ENCODE results near the gene MYL11. TPM values are rescaled to one million over a fixed set of nuclear protein-coding genes. Genes with fewer than 3 reads are reported as not detected.

MYL11 gene
- polyA plus RNA-seq, 1 donor: 14.6 TPM

DNA sequence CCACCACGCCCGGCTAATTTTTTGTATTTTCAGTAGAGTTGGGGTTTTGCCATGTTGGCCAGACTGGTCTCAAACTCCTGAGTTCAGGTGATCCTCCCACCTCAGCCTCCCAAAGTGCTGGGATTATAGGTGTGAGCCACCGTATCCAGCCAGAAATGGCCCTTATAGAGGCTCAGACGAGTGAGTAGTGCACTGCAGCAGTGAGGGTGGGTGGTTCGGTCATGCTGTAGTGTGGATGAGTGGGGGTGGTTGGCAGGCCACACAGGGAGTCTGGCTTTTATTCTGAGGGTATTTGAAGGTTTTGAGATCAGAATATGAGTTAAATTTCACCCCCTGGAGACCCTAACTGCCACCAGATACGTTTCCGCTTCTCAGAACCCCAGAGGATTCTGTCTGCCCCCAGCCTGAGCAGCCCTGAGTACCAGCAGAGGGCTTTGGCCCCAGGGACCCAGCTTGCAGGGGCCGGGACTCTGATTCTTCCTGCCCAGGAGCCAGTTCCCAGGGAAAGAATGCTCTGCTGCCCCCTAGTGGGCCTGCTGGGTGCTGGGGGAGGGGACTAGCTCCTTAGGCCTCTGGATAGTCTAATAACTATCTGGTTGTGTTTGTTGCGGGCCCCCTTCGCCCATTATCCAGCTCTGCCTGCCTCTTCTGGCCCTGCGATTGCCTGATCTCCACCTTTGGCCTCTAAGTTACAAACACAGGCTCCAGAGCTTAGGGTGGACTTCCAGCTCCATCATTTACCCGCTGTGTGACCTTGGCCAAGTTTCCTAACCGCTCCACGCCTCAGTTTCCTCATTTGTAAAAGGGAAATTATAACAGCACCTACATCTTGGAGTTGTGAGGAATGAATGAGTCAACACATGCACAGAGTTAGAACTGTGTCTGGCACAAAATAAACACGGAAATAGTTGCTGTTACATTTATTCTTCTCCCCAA, 34.8 kb downstream of the MYL11 start:
- 100% methylated on average over 1 of the region's 15 CpGs for WGBS (ENCODE audit: insufficient coverage, low lambda C conversion rate)

DNA sequence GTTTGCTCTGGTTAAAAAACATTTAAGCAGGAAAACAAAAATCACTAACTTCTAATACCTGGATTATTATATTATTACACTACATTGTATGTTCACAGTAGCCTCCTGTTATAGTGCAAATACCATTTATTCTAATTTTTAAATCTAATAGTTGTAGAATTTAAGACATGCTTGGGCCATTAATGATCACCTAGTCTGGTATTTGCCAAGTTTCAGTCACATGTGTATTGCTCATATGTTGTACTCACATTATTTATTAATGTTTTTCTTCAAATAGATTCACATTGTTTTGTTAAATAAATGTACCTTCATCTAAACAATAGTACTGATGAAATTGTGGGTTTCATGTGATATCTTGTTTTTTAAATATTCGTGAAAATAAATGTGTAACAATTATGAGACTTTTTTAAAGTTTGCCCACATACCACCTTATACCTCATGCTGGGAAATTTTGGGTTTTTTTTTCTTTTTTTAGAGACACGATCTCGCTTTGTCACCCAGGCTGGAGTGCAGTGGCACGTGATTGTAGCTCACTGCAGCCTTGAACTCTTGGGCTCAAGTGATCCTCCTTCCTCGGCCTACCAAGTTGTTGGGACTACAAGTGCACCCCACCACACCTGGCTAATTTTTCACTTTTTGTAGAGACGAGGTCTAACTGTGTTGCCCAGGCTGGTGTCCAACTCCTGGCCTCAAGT, 38.7 kb downstream of the MYL11 start:
- DNase-seq: no peak
- H3K4me3 ChIP-seq (ENCODE audit: low read length): no peak overlapping the region
- peaks cover 8% of the 10 kb centered on the region for H3K4me1 ChIP-seq (ENCODE audit: control insufficient read depth, insufficient read depth, low read length)
- peaks cover 18% of the 10 kb centered on the region for H3K36me3 ChIP-seq (ENCODE audit: control insufficient read depth, insufficient read depth, low read length)
- H3K27me3 ChIP-seq (ENCODE audit: control insufficient read depth, insufficient read depth, low read length): no peaks in the 10 kb centered on the region
- H3K27ac ChIP-seq (ENCODE audit: low read length): no peak overlapping the region
- H3K9me3 ChIP-seq (ENCODE audit: control insufficient read depth, low read depth, low read length): no peaks in the 10 kb centered on the region
- 100% methylated on average over 2 of the region's 6 CpGs for WGBS (ENCODE audit: insufficient coverage, low lambda C conversion rate)

More for the DNA sequence above, 34.8 kb downstream of the MYL11 start:
- H3K4me3 ChIP-seq (ENCODE audit: low read length): no peak overlapping the region
- no peak overlapping the region for H3K27ac ChIP-seq (ENCODE audit: low read length)
- peaks cover 18% of the 10 kb centered on the region for H3K36me3 ChIP-seq (ENCODE audit: control insufficient read depth, insufficient read depth, low read length)
- H3K4me1 ChIP-seq (ENCODE audit: control insufficient read depth, insufficient read depth, low read length): peaks cover 7% of the 10 kb centered on the region
- no peaks in the 10 kb centered on the region for H3K27me3 ChIP-seq (ENCODE audit: control insufficient read depth, insufficient read depth, low read length)
- DNase-seq: peak; percentile 80 to 85
- H3K9me3 ChIP-seq (ENCODE audit: control insufficient read depth, low read depth, low read length): no peaks in the 10 kb centered on the region

DNA sequence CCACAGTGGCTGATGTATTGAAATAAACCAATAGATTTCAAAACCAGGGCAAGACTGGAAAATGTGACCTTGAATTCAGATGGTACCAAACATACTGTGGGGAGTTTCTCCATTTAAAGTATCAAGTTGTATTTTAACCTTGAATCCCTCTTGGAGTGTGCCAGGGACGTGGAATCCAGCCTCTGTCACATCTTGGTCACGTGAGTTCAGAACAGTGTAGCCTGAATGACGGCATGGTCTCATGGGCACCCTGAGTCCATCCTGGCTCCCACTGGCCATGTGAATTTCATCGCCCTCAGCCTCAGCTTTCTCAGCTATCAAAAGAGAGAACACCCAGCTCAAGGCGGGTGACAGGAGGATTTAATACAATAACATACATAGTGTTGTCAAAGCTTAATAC, 39.6 kb downstream of the MYL11 start:
- Histone ChIP-seq H3K4me3 (ENCODE audit: low read length) (no peak overlapping the region), H3K4me1 (ENCODE audit: control insufficient read depth, insufficient read depth, low read length) (peaks cover 9% of the 10 kb centered on the region), H3K27ac (ENCODE audit: low read length) (no peak overlapping the region), H3K36me3 (ENCODE audit: control insufficient read depth, insufficient read depth, low read length) (peaks cover 18% of the 10 kb centered on the region), H3K9me3 (ENCODE audit: control insufficient read depth, low read depth, low read length) (no peaks in the 10 kb centered on the region), H3K27me3 (ENCODE audit: control insufficient read depth, insufficient read depth, low read length) (no peaks in the 10 kb centered on the region)
- WGBS (ENCODE audit: insufficient coverage, low lambda C conversion rate): no CpG with 5 or more reads among the region's 5 CpGs
- DNase-seq: no peak

GRCh38 chr16:30416047-30416603, 41.5 kb downstream of the MYL11 start:
- no CpG with 5 or more reads among the region's 4 CpGs for WGBS (ENCODE audit: insufficient coverage, low lambda C conversion rate)
- Histone ChIP-seq H3K27ac (ENCODE audit: low read length) (no peak overlapping the region), H3K36me3 (ENCODE audit: control insufficient read depth, insufficient read depth, low read length) (peaks cover 24% of the 10 kb centered on the region), H3K4me3 (ENCODE audit: low read length) (no peak overlapping the region), H3K4me1 (ENCODE audit: control insufficient read depth, insufficient read depth, low read length) (peaks cover 7% of the 10 kb centered on the region), H3K9me3 (ENCODE audit: control insufficient read depth, low read depth, low read length) (no peaks in the 10 kb centered on the region), H3K27me3 (ENCODE audit: control insufficient read depth, insufficient read depth, low read length) (no peaks in the 10 kb centered on the region)
- DNase-seq: no peak

GRCh38 chr16:30416624-30417528, 42.3 kb downstream of the MYL11 start:
- Histone ChIP-seq H3K27ac (ENCODE audit: low read length) (peak overlapping the region; percentile 78), H3K4me1 (ENCODE audit: control insufficient read depth, insufficient read depth, low read length) (peaks cover 7% of the 10 kb centered on the region), H3K27me3 (ENCODE audit: control insufficient read depth, insufficient read depth, low read length) (no peaks in the 10 kb centered on the region), H3K9me3 (ENCODE audit: control insufficient read depth, low read depth, low read length) (no peaks in the 10 kb centered on the region), H3K4me3 (ENCODE audit: low read length) (peak overlapping the region; percentile 54), H3K36me3 (ENCODE audit: control insufficient read depth, insufficient read depth, low read length) (peaks cover 19% of the 10 kb centered on the region)
- no peak for DNase-seq
- WGBS (ENCODE audit: insufficient coverage, low lambda C conversion rate): 95% methylated on average over 3 of the region's 18 CpGs

- Histone ChIP-seq H3K27ac (ENCODE audit: low read length) (peak overlapping the region; percentile 78), H3K9me3 (ENCODE audit: control insufficient read depth, low read depth, low read length) (no peaks in the 10 kb centered on the region), H3K4me1 (ENCODE audit: control insufficient read depth, insufficient read depth, low read length) (peaks cover 7% of the 10 kb centered on the region), H3K27me3 (ENCODE audit: control insufficient read depth, insufficient read depth, low read length) (no peaks in the 10 kb centered on the region), H3K36me3 (ENCODE audit: control insufficient read depth, insufficient read depth, low read length) (peaks cover 22% of the 10 kb centered on the region), H3K4me3 (ENCODE audit: low read length) (peak overlapping the region; percentile 54)
- DNase-seq: peak; percentile 96 to 97
- no CpG with 5 or more reads among the region's 140 CpGs for WGBS (ENCODE audit: insufficient coverage, low lambda C conversion rate)
Observed at GRCh38 chr16:30417529-30418349, 43.1 kb downstream of the MYL11 start.

GRCh38 chr16:30418350-30419181, 44.0 kb downstream of the MYL11 start:
- 100% methylated on average over 1 of the region's 31 CpGs for WGBS (ENCODE audit: insufficient coverage, low lambda C conversion rate)

DNA sequence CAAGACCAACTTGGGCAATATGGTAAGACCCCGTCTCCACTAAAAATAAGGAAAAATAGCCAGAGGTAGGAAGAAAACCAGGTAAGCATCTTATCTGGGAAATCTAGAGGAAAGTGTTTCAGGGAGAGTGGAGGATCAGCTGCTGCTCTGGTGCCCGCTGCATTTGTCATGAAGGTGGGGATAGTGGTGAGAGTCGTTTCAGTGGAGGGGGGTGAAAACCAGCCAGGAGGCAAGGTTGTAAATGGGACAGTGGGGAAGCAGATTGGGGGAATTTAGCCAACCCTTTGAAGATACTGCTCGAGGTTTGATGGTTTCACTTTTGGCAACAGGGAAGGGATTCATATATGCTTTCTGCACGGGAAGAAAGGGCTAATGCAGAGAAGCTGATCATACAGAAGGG, 46.4 kb downstream of the MYL11 start:
- Histone ChIP-seq H3K9me3 (ENCODE audit: control insufficient read depth, low read depth, low read length) (no peaks in the 10 kb centered on the region), H3K4me1 (ENCODE audit: control insufficient read depth, insufficient read depth, low read length) (peaks cover 7% of the 10 kb centered on the region), H3K4me3 (ENCODE audit: low read length) (no peak overlapping the region), H3K36me3 (ENCODE audit: control insufficient read depth, insufficient read depth, low read length) (peaks cover 34% of the 10 kb centered on the region), H3K27me3 (ENCODE audit: control insufficient read depth, insufficient read depth, low read length) (no peaks in the 10 kb centered on the region), H3K27ac (ENCODE audit: low read length) (no peak overlapping the region)
- WGBS (ENCODE audit: insufficient coverage, low lambda C conversion rate): 90% methylated on average over 2 of the region's 5 CpGs
- no peak for DNase-seq

More at GRCh38 chr16:30418350-30419181, 44.0 kb downstream of the MYL11 start:
- peaks cover 7% of the 10 kb centered on the region for H3K4me1 ChIP-seq (ENCODE audit: control insufficient read depth, insufficient read depth, low read length)
- no peak for DNase-seq
- peak overlapping the region; percentile 49 for H3K4me3 ChIP-seq (ENCODE audit: low read length)
- peaks cover 23% of the 10 kb centered on the region for H3K36me3 ChIP-seq (ENCODE audit: control insufficient read depth, insufficient read depth, low read length)
- H3K27ac ChIP-seq (ENCODE audit: low read length): peak overlapping the region; percentile 78
- no peaks in the 10 kb centered on the region for H3K27me3 ChIP-seq (ENCODE audit: control insufficient read depth, insufficient read depth, low read length)
- H3K9me3 ChIP-seq (ENCODE audit: control insufficient read depth, low read depth, low read length): no peaks in the 10 kb centered on the region
